Stimulated activated naive CD8-positive, alpha-beta T cell treated with anti-CD3 and anti-CD28 coated beads, Interleukin-15, Interleukin-2, amounts not matched to agents 100 ng/mL and 50 ng/mL, for 24 hours (primary cell): ENCODE measurements around the gene ABCB6.
"Not testable (repeated sequence)": the region's sequence is repeated elsewhere in the genome, so short reads cannot be mapped to it uniquely, and the experiment has no call there.

Source experiments
- H3K27ac Mint-ChIP-seq: one replicate; pipeline ENCODE4 v1.8.0; 2021; ENCODE audit warnings: mild to moderate bottlenecking, mixed read lengths
- H3K27me3 Mint-ChIP-seq: one replicate; pipeline ENCODE4 v1.8.0; 2021; ENCODE audit warnings: mixed read lengths
- H3K36me3 Mint-ChIP-seq: one replicate; pipeline ENCODE4 v1.8.0; 2021; ENCODE audit warnings: low read depth, mixed read lengths
- H3K4me1 Mint-ChIP-seq: one replicate; pipeline ENCODE4 v1.8.0; 2021; ENCODE audit warnings: low read depth, mixed read lengths
- H3K4me3 Mint-ChIP-seq: one replicate; pipeline ENCODE4 v1.8.0; 2021; ENCODE audit warnings: mild to moderate bottlenecking, mixed read lengths
- H3K9me3 Mint-ChIP-seq: one replicate; pipeline ENCODE4 v1.8.0; 2021; ENCODE audit warnings: mixed read lengths

ABCB6 gene

GRCh38 chr2:219218732-219219701 is at the start of gene ABCB6:
Gene ABCB6, minus strand, starts transcription at chr2:219218958. Its CDS starts 285 bp downstream, at chr2:219218673.
- H3K36me3 Mint-ChIP-seq: peaks cover 39% of the 10 kb centered on the region
- no peaks in the 10 kb centered on the region for H3K27me3 Mint-ChIP-seq
- H3K4me1 Mint-ChIP-seq: peaks cover 23% of the 10 kb centered on the region
- peak within 1 kb of the TSS; percentile 84 for H3K27ac Mint-ChIP-seq
- H3K9me3 Mint-ChIP-seq: no peaks in the 10 kb centered on the region
- H3K4me3 Mint-ChIP-seq: peak within 1 kb of the TSS; percentile 85

- H3K9me3 Mint-ChIP-seq: no peaks in the 10 kb centered on the region
- H3K4me3 Mint-ChIP-seq: no peak overlapping the region
- H3K4me1 Mint-ChIP-seq: peaks cover 9% of the 10 kb centered on the region
These were observed 49.5 kb upstream of the ABCB6 start for GRCh38 chr2:219268294-219268693.

GRCh38 chr2:219266886-219267285 is 48.1 kb upstream of the ABCB6 start:
- Mint-ChIP-seq H3K9me3 (no peaks in the 10 kb centered on the region), H3K36me3 (no peaks in the 10 kb centered on the region), H3K27ac (no peak overlapping the region), H3K4me3 (no peak overlapping the region), H3K4me1 (no peaks in the 10 kb centered on the region), H3K27me3 (no peaks in the 10 kb centered on the region)

More at GRCh38 chr2:219268294-219268693, 49.5 kb upstream of the ABCB6 start:
- no peaks in the 10 kb centered on the region for H3K27me3 Mint-ChIP-seq
- no peaks in the 10 kb centered on the region for H3K36me3 Mint-ChIP-seq
- H3K27ac Mint-ChIP-seq: no peak overlapping the region

- H3K27me3 Mint-ChIP-seq: no peaks in the 10 kb centered on the region
- H3K4me1 Mint-ChIP-seq: no peaks in the 10 kb centered on the region
- H3K36me3 Mint-ChIP-seq: no peaks in the 10 kb centered on the region
- no peak overlapping the region for H3K27ac Mint-ChIP-seq
- H3K9me3 Mint-ChIP-seq: no peaks in the 10 kb centered on the region
- no peak overlapping the region for H3K4me3 Mint-ChIP-seq
These were observed 47.5 kb upstream of the ABCB6 start for GRCh38 chr2:219266232-219266631.

- Mint-ChIP-seq H3K4me3 (no peak overlapping the region), H3K9me3 (no peaks in the 10 kb centered on the region), H3K36me3 (no peaks in the 10 kb centered on the region), H3K27me3 (peaks cover 4% of the 10 kb centered on the region), H3K27ac (no peak overlapping the region), H3K4me1 (peaks cover 8% of the 10 kb centered on the region)
These were observed 42.5 kb upstream of the ABCB6 start for GRCh38 chr2:219261024-219261855.

GRCh38 chr2:219258942-219259341 is 40.2 kb upstream of the ABCB6 start:
- H3K27me3 Mint-ChIP-seq, H3K9me3 Mint-ChIP-seq, H3K36me3 Mint-ChIP-seq, H3K4me3 Mint-ChIP-seq, H3K27ac Mint-ChIP-seq: not testable (repeated sequence)
- peaks cover 25% of the 10 kb centered on the region for H3K4me1 Mint-ChIP-seq

DNA sequence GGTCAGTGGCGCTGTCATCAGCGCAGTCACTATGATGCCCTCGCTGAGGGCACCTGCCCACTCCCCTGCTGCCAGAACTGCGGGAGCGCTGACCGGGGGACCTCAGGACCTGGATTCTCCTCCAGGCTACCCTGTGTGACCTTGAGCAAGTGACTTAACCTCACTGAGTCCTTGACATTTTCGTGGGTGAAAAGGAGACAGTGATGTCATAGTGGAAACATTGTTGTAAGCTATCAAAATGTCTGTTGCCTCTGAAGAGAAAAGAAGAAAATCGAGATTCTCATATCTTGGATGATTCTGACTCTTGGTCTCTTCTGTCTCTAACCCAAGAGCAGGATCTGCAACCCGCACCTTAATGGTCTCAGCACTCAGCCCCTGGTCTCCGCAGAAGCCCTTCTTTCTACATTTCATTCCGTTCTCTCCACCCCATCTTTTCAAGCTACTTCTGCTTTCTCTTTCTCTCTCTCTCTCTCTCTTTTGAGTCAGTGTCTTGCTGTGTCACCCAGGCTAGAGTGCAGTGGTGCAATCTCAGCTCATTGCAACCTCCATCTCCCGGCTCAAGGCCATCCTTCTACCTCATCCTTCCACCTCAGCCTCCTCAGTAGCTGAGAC is 35.9 kb upstream of the ABCB6 start:
- Mint-ChIP-seq H3K36me3 (peaks cover 29% of the 10 kb centered on the region), H3K27ac (peak overlapping the region; percentile 98), H3K4me3 (peak overlapping the region; percentile 87), H3K27me3 (peaks cover 3% of the 10 kb centered on the region), H3K4me1 (peaks cover 47% of the 10 kb centered on the region), H3K9me3 (no peaks in the 10 kb centered on the region)

DNA sequence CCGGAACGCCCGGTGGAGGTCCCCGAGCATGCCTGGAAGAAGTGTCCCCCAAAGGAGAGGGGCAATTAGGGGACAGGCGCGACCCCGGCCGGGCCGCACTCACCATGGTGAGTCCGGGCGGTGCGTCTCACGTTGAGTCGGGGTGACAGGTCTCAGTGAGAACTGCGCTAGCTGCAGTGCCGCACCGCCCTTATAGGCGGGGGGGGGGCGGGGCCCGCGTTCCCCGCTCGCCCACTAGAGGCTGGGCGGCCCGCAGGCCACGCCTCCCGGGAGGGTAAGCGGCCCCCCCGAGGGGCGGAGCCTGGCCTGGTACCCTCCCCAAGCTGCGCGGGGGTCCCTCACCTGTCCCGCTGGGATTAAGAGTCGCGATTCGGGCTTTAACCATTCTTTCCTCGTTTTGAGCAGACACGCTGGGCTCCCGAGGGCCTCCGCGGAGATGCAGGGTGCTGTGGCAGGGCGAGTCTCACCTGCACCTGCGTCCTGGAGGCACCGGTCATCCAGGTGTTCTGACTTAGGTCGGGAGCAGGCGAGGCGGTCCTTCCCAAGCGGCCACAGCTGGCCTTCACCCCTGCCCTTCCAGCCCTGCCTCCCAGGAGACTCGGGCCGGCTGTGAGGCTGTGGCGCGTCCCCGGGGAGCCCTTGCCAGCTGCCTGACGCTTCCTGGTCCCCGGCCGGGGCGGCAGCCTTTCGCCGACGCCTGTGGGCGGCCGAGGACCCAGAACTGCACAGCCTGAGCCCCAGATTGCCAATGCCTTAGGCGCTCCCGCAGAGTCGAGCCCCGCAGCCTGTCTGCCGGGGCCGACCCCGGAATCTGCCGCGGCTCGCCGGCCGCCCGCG is 35.2 kb upstream of the ABCB6 start, which contains the start of gene TUBA4A:
Gene TUBA4A (minus strand): TSS at position 166 of the 837 bp plus-strand sequence. CDS start 60 bp downstream, at position 106.
- Mint-ChIP-seq H3K27me3 (no peaks in the 10 kb centered on the region), H3K27ac (peak within 1 kb of the TSS; percentile 98), H3K4me1 (peaks cover 55% of the 10 kb centered on the region), H3K4me3 (peak within 1 kb of the TSS; percentile 87), H3K36me3 (peaks cover 37% of the 10 kb centered on the region), H3K9me3 (no peaks in the 10 kb centered on the region)

- H3K4me1 Mint-ChIP-seq: peaks cover 63% of the 10 kb centered on the region
- peaks cover 45% of the 10 kb centered on the region for H3K36me3 Mint-ChIP-seq
- H3K9me3 Mint-ChIP-seq: no peaks in the 10 kb centered on the region
- H3K4me3 Mint-ChIP-seq: peak within 1 kb of the TSS; percentile 87
- peak within 1 kb of the TSS; percentile 91 for H3K27ac Mint-ChIP-seq
- H3K27me3 Mint-ChIP-seq: no peaks in the 10 kb centered on the region
These were observed 34.4 kb upstream of the ABCB6 start, which contains the start of gene TUBA4B for GRCh38 chr2:219252900-219253752. Gene TUBA4B, plus strand, starts transcription at chr2:219253243. Its CDS starts 165 bp downstream, at chr2:219253408.

DNA sequence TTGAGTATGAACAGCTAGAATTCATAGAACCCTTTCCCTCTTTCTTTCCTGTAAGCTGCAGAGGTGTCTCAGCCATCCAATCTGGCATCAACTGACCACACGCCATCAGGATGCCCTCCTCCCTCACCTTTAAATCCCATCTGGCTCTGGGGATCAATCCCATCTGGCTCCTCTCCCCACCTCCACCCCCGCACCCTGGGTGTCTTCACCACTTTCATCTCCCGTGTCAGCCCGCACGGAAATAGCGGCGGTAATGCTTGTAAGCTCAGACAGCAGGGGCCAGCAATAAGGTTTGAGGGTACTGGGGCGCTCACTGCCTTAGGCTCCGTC is 33.8 kb upstream of the ABCB6 start:
- peak overlapping the region; percentile 91 for H3K27ac Mint-ChIP-seq

DNA sequence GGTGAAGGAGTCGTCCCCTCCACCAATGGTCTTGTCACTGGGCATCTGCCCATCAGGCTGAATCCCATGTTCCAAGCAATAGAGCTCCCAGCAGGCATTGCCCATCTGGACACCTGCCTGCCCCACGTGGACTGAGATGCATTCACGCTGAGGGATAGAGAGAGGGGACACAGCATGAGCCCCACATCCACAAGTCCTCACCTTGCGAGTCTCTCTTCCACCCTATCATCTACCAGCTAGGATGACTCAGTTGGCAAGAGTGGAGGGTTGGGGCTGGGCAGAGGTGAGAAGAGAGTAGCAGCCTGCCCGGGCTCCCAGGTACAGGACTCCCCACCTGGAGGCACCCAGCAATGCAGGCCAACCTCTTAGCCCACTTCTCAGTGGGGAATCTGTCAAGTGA is 33.3 kb upstream of the ABCB6 start:
- Mint-ChIP-seq H3K4me1 (peaks cover 73% of the 10 kb centered on the region), H3K4me3 (peak overlapping the region; percentile 87), H3K27me3 (no peaks in the 10 kb centered on the region), H3K36me3 (peaks cover 47% of the 10 kb centered on the region), H3K27ac (peak overlapping the region; percentile 91), H3K9me3 (no peaks in the 10 kb centered on the region)

More for the DNA sequence above, 33.8 kb upstream of the ABCB6 start:
- H3K4me1 Mint-ChIP-seq: peaks cover 69% of the 10 kb centered on the region
- H3K27me3 Mint-ChIP-seq: no peaks in the 10 kb centered on the region
- H3K4me3 Mint-ChIP-seq: peak overlapping the region; percentile 87
- no peaks in the 10 kb centered on the region for H3K9me3 Mint-ChIP-seq
- peaks cover 47% of the 10 kb centered on the region for H3K36me3 Mint-ChIP-seq

DNA sequence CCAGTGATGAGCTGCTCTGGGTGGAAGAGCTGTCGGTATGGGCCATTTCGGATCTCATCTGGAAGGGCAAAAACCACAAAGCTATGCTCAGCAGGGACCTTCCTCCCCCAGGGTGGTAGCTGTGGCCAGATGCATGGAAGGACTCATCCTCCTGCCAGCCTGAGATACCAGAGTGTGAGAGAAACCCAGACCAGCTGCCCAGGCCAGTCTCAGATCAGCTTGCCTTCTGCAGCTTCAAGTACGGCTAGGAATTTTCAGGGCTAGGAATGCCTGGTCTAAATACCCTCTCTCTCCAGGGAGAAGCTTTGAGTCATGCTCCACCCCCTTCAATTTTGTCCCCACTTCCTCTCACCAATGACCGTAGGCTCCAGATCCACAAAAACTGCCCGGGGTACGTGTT is 32.9 kb upstream of the ABCB6 start:
- peak overlapping the region; percentile 87 for H3K4me3 Mint-ChIP-seq
- H3K4me1 Mint-ChIP-seq: peaks cover 78% of the 10 kb centered on the region
- no peaks in the 10 kb centered on the region for H3K27me3 Mint-ChIP-seq
- peak overlapping the region; percentile 91 for H3K27ac Mint-ChIP-seq
- H3K9me3 Mint-ChIP-seq: no peaks in the 10 kb centered on the region
- H3K36me3 Mint-ChIP-seq: peaks cover 52% of the 10 kb centered on the region

DNA sequence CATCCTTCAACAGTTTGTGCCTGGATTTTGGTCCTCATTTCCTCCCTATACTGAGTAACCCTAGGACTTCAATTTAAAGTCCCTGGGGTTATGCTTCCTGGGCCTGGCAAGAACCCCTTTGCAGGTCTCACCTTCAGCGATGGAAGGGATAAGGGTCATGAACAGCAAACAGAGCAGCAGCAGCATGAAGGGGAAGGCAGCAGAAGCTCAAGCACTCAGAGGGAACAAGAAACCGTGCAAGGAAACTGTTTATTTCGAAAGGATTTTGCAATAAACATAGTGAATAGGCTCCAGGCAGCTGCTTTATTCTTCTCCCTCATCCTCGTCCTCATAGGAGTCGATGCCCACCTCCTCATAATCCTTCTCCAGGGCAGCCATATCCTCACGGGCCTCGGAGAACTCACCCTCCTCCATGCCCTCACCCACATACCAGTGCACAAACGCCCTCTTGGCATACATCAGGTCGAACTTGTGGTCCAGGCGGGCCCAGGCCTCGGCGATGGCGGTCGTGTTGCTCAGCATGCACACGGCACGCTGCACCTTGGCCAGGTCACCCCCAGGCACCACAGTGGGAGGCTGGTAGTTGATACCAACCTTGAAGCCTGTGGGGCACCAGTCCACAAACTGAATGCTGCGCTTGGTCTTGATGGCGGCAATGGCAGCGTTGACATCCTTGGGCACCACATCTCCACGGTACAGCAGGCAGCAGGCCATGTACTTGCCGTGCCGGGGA is 31.5 kb upstream of the ABCB6 start:
- Mint-ChIP-seq H3K4me1 (peaks cover 78% of the 10 kb centered on the region), H3K4me3 (peak overlapping the region; percentile 87), H3K27ac (peak overlapping the region; percentile 24), H3K27me3 (no peaks in the 10 kb centered on the region), H3K36me3 (peaks cover 52% of the 10 kb centered on the region), H3K9me3 (no peaks in the 10 kb centered on the region)
